ENCODE measurements around the gene NTNG2. TPM values are rescaled to one million over a fixed set of nuclear protein-coding genes. Genes with fewer than 3 reads are reported as not detected.

The NTNG2 gene
- total RNA-seq, 4 donors from 2014 or later, result 1.5 to 6.6 (median 4.3) TPM

GRCh38 chr9:132150256-132150655 is 11.6 kb upstream of the NTNG2 start:
- no peak overlapping the region for H3K27ac ChIP-seq (replicated peaks in 1 of 4)
- no peak overlapping the region for H3K4me3 ChIP-seq
- no peaks in the 10 kb centered on the region for H3K9me3 ChIP-seq
- intact Hi-C loops (cut with DNase I), result no loop called here
- 87% methylated on average over 4 of the region's 10 CpGs for WGBS
- TF ChIP-seq, protein P1, sequence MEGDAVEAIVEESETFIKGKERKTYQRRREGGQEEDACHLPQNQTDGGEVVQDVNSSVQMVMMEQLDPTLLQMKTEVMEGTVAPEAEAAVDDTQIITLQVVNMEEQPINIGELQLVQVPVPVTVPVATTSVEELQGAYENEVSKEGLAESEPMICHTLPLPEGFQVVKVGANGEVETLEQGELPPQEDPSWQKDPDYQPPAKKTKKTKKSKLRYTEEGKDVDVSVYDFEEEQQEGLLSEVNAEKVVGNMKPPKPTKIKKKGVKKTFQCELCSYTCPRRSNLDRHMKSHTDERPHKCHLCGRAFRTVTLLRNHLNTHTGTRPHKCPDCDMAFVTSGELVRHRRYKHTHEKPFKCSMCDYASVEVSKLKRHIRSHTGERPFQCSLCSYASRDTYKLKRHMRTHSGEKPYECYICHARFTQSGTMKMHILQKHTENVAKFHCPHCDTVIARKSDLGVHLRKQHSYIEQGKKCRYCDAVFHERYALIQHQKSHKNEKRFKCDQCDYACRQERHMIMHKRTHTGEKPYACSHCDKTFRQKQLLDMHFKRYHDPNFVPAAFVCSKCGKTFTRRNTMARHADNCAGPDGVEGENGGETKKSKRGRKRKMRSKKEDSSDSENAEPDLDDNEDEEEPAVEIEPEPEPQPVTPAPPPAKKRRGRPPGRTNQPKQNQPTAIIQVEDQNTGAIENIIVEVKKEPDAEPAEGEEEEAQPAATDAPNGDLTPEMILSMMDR (IDR thresholded peaks at IDR 0.05), result no peak
- TF ChIP-seq POLR2A (IDR thresholded peaks at IDR 0.05; ENCODE audit: low read depth), result no peak
- no peak for TF ChIP-seq POLR2AphosphoS5 (IDR thresholded peaks at IDR 0.05)
- TF ChIP-seq EP300 (IDR thresholded peaks at IDR 0.05), result no peak
- no peaks in the 10 kb centered on the region for H3K36me3 ChIP-seq
- H3K4me1 ChIP-seq, result no peaks in the 10 kb centered on the region
- H3K27me3 ChIP-seq, result peaks cover 0 to 98% (median 10%) of the 10 kb centered on the region in 4 donors
- DNase-seq (ENCODE audit: extremely low spot score), result no peak

DNA sequence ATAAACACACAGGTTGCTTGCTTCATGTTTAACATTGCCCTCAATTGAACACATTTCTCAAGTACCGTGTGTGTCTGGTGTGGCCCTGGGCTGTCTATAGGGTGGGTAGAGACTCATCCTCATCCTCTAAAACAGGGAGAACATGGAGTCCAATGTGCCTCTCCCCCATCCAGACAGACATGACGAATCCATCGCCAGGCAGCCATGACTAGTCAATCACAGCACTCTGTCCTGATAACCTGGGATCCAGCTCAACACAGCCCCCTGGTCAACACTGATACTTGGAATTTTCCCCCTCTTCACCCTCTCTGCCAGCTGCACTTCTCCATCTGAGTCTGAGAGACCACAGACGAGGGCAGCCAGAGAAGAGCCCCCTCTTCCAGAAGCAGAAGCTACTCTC is 10.7 kb upstream of the NTNG2 start:
- Histone ChIP-seq H3K4me3 (no peak overlapping the region), H3K9me3 (no peaks in the 10 kb centered on the region), H3K36me3 (no peaks in the 10 kb centered on the region), H3K27ac (replicated peaks in 1 of 4) (no peak overlapping the region), H3K27me3 (peaks cover 0 to 98% (median 8%) of the 10 kb centered on the region in 4 donors), H3K4me1 (no peaks in the 10 kb centered on the region)
- TF ChIP-seq POLR2A (IDR thresholded peaks at IDR 0.05; ENCODE audit: low read depth) (no peak), EP300 (IDR thresholded peaks at IDR 0.05) (no peak), POLR2AphosphoS5 (IDR thresholded peaks at IDR 0.05) (no peak)
- TF ChIP-seq, protein P1 (IDR thresholded peaks at IDR 0.05), result no peak
- 86% methylated on average over 2 of the region's 4 CpGs for WGBS
- intact Hi-C loops (cut with DNase I), result no loop called here
- no peak for DNase-seq (ENCODE audit: extremely low spot score)

GRCh38 chr9:132152231-132152630 is 9.6 kb upstream of the NTNG2 start:
- Histone ChIP-seq H3K4me1 (no peaks in the 10 kb centered on the region), H3K27me3 (peaks cover 0 to 96% (median 6%) of the 10 kb centered on the region in 4 donors), H3K27ac (replicated peaks in 1 of 4) (no peak overlapping the region), H3K36me3 (no peaks in the 10 kb centered on the region), H3K9me3 (no peaks in the 10 kb centered on the region), H3K4me3 (no peak overlapping the region)
- TF ChIP-seq EP300 (IDR thresholded peaks at IDR 0.05) (no peak), POLR2A (IDR thresholded peaks at IDR 0.05; ENCODE audit: low read depth) (no peak), POLR2AphosphoS5 (IDR thresholded peaks at IDR 0.05) (no peak)
- TF ChIP-seq, protein P1 (IDR thresholded peaks at IDR 0.05), result no peak
- intact Hi-C loops (cut with DNase I), result no loop called here
- 93% methylated on average over 9 of the region's 10 CpGs for WGBS
- no peak for DNase-seq (ENCODE audit: extremely low spot score)

DNA sequence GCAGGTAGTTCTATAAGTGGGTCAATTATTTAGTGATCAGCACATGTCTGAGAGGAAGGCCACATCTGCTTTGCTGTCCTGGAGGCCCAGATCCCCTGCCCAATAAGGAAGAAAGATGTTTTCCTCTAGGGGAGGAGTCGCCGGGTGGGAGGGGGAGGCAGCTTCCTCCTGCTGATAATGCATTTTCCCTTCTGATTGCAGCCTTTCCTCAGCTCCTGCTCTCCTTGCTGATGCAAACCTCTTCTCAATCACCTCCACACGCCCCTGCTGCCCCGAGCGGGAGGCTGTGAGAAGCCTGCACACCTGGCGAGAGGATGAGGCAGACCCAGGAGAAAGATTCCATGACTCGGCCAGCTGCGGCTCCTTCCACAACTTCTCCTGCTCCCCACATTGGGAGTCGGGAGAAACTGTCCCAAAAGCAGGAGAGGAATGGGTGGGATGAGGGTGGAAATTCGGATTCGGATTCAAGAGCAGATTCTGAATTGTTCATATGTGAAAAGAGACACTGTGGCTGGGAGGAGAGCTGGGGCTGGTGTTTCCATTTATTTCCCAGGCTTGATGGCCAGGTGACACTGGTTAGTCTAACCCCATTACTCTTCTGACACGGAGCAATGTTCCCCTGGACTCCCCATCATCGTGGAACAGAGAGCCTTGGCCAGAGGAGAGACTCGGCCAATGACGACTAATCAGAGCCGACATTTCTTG is 6.8 kb upstream of the NTNG2 start:
- peaks cover 0 to 96% (median 4%) of the 10 kb centered on the region in 4 donors for H3K27me3 ChIP-seq
- no peak overlapping the region for H3K27ac ChIP-seq (replicated peaks in 1 of 4)
- WGBS, result 59% methylated on average over 15 of the region's 16 CpGs
- intact Hi-C loops (cut with DNase I), result no loop called here
- no peak overlapping the region for H3K4me3 ChIP-seq
- H3K4me1 ChIP-seq, result no peaks in the 10 kb centered on the region
- no peak for DNase-seq (ENCODE audit: extremely low spot score)
- no peaks in the 10 kb centered on the region for H3K9me3 ChIP-seq
- TF ChIP-seq POLR2AphosphoS5 (IDR thresholded peaks at IDR 0.05) (no peak), EP300 (IDR thresholded peaks at IDR 0.05) (no peak), POLR2A (IDR thresholded peaks at IDR 0.05; ENCODE audit: low read depth) (no peak)
- TF ChIP-seq, protein P1 (IDR thresholded peaks at IDR 0.05), result no peak
- H3K36me3 ChIP-seq, result no peaks in the 10 kb centered on the region

DNA sequence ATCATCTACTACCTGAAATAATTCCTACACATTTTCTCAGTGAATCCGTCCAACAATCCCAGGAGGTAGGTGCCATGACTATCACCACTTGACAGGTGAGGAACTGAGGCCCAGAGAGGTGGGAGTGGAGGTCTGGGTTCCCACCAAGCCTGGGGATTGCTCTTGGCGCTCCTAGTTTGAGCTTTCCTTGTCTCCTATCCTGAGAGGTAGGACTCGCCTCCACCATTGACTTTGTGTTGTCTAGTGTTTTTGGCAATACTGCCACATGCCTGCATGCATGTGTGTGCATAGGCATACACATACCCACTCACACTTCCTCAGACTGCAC is 6.3 kb upstream of the NTNG2 start:
- peaks cover 0 to under 1% (median under 1%) of the 10 kb centered on the region in 4 donors for H3K4me1 ChIP-seq
- H3K9me3 ChIP-seq, result no peaks in the 10 kb centered on the region
- WGBS, result 71% methylated on average over 3 of the region's 3 CpGs
- intact Hi-C loops (cut with DNase I), result no loop called here
- H3K36me3 ChIP-seq, result no peaks in the 10 kb centered on the region
- TF ChIP-seq POLR2A (IDR thresholded peaks at IDR 0.05; ENCODE audit: low read depth) (no peak), POLR2AphosphoS5 (IDR thresholded peaks at IDR 0.05) (no peak)
- H3K27me3 ChIP-seq, result peaks cover 0 to 96% (median 5%) of the 10 kb centered on the region in 4 donors
- H3K27ac ChIP-seq (replicated peaks in 1 of 4), result no peak overlapping the region
- no peak overlapping the region for H3K4me3 ChIP-seq
- no peak for DNase-seq (ENCODE audit: extremely low spot score)
